Colon (tissue), 2 donors: ENCODE results near the gene GIT2.
"Not testable (repeated sequence)": the region's sequence is repeated elsewhere in the genome, so short reads cannot be mapped to it uniquely, and the experiment has no call there.

Source experiments
- FAIRE-seq: peaks from 2 replicates; lab custom pipeline; 2012; peaks lifted over from hg19 to GRCh38; lab: Jason Lieb, UNC
- donor health status: control.
- donor health status: control.

Gene GIT2

GRCh38 chr12:109920261-109920780 lies 75.8 kb downstream of the GIT2 start:
- FAIRE-seq, result no peak

- FAIRE-seq, result no peak
Measured at GRCh38 chr12:109919456-109919855, 76.7 kb downstream of the GIT2 start.

DNA sequence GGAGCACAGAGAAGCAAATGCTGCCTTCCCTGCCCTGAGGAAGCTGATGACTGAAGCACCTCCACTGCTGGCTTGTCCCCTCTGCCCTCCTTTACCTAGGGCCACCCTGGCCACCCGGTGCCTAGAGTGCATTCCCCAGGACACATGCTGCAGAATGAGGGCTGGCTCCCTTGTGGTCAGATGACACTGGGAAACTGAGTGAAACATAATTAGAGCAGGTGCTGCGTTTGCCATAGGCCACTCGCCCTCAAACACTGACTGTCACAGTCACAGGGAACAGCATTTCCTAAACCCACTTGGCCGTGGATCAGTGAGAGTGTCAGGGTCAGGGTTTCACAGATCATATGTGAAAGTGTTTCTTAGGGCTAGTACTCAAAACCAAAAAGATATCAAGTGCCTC lies 80.1 kb downstream of the GIT2 start:
- FAIRE-seq, result no peak

DNA sequence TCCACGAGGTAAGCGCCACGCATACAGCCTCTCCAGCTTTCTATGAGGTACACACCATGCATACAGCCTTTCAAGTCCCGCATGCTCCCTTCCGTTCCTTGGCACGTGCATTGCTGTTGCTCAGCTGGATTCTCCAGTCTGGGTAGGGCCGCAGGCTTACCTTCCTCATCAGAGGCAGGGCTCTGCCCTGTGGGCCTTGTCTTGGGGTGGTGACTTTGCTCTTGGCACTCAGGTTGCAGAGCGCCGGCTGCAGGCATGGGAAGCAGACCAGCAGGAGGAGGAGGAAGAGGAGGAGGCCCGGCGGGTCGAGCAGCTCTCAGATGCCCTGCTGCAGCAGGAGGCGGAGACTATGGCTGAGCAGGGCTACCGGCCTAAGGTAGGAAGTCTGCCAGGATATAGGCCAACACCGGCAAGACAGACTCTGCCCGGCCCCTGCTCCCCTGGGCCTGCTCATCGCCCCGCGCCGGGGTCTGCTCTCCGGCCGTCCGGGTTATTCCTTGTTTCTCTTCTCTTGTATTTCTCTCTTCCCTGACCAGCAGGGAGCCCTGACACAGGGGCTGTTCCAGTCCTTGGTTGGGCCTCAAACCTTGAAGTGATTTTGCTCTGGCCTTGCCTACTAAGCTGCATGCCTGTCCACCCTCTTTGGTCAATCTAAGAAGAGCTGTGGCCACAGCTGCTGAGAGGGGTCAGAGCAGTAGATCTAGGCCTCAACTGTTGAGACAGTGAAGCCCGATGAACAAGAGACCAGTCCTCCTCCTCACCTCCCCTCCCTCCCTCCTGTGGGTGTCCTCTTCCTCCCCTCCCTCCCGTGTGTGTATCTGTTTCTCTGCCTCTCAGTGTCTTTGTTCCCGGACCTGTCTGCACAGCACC lies 80.8 kb downstream of the GIT2 start:
- no peak for FAIRE-seq

DNA sequence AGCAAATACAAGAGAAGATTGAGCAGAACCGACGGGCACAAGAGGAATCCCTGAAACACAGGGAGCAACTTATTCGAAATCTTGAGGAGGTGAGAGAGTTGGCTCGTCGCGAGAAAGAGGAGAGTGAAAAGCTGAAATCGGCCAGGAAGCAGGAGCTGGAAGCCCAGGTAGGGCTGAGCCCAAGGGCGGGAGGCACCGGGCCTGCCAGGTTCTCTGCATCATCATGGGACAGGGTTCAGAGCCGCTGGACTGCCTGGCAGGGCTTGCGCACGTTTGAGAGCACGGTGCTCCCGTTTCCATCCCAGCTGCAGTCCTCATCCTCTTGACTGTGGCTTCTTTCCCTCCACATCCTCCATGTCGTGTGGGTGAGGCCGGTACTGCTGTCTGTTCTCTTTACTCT lies 81.7 kb downstream of the GIT2 start:
- FAIRE-seq, result no peak

DNA sequence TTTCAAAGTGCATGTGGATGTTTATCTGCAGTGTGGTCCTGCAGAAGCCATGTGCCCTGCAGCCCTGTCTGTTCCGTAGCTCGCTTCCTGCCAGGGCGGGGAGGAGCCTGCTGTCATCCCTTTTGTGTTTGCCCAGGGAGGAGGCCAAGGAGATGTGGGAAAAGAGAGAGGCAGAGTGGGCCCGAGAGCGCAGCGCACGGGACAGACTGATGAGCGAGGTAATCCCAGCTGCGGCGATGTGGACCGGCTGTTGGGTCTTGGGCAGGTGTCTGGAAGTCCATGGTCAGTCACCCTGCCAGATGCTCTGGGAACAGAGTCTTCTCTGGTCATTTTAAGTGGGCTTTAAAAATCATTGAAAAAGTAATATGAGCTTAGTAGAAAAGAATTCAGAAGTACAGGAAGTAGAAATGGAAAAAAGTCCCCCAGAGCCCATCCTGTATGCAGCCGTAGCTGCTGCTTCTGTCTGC lies 83.3 kb downstream of the GIT2 start:
- no peak for FAIRE-seq

GRCh38 chr12:109910969-109911348 lies 85.2 kb downstream of the GIT2 start:
- FAIRE-seq, result no peak

DNA sequence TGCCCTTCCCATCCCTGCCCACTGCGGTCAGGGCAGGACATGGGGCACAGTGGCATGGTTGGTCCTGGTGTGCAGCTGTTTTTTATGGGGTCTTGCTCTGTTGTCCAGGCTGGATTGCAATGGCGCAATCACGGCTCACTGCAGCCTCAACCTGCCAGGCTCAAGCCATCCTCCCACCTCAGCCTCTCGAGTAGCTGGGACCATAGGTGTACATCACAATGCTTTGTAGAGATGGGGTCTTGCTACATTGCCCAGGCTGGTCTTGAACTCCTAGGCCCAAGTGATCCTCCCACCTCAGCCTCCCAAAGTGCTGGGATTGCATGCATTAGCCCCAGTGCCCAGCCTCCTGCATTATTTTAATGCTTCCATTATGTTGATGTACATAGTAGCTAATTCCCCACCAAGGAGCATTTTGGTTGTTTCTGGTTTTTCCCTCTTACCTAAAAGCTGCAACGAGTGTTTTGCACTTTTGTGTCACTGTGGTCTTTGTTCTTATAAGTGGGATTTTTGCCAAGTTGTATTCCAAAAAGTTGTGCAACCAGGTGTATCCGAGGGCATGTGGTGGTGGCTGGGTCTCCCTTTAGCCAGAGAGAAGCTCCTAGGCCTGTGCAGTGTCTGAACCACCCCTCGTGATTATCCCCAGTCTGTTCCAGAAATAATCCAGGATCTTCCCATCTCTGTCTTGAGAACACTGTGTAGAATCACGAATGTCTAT lies 85.8 kb downstream of the GIT2 start:
- no peak for FAIRE-seq

DNA sequence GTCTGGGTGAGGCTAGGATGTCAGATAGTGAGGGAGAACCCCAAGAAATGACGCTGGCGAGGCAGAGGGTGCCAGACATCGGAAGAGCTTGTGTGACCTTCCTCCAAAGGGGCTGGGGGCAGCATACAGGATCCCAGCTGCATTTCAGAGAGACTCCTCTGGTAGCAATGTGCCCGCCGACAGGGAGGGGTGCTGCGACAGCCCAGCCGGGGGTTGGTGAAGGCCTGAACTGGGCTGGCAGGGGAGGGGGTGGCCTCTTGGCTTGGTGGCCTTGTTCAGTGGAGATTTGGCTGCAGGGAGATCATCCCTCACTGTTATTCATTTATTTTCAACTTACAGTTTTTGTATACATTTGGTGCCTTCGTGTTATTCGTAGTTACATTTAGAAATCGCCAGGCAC lies 90.9 kb downstream of the GIT2 start:
- no peak for FAIRE-seq

DNA sequence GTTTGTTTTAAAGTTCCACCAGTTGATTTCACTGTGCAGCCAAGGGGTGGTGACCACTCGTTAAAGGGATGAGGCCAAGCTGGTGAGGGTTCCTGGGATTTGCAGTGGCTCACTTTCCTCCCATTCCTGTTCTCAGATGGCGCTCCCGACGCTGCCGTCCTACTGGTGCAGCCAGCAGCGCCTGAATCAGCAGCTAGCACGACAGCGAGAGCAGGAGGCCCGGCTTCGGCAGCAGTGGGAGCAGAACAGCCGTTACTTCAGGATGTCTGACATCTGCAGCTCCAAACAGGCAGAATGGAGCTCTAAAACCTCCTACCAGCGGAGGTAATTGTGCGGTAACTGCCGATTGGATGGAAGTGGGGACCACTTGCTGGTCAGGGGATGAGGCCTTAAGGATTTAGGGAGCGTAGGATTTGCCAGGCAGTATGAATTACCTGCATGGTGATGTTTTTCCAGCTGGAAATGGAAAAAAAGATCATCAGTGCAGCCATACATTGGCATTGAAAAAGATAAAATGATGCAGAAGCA lies 93.2 kb downstream of the GIT2 start:
- FAIRE-seq, result no peak

DNA sequence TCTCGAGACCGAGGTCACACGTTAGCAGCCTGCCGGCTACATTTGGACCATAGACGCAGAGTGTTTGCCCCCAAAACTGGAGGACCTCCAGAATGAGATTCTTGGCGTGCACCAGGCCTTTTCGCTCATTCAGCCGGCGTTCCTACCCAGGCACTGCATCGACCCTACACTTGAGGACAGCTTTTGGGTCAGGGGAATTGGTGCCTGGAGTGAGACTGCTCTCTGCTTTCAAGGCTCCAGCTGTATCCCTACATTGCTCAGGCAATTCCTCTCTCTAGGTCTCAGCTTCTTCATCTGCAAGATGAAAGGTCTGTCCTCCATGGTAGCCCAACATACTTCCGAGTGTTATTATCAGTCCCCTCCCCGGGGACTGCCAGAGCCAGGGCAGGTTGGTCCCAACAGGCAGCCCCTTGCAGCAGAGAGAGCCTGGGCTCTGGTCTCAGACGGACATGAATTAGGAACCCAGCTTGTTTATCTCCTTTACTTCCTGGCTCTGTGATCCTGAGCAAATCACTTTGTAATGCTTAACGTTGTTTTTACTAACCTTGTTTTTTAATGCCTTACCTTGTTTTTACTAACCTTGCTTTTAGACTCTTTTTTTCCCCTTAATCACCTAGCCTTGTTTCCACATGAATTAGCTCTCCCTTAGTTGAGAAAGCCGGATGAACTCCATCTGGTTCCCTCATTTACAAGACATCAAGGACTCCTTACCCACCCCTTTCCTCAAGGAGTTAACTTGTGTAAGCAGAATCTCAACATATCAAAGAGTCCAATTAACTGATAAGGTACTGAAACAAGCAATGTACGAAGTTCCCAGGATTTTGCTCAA lies 95.2 kb downstream of the GIT2 start:
- FAIRE-seq, result no peak

GRCh38 chr12:109899783-109900751 lies 96.1 kb downstream of the GIT2 start, which contains the start of gene TCHP:
Gene TCHP, plus strand, starts transcription at chr12:109900274. Its CDS starts 2,753 bp downstream, at chr12:109903027.
- FAIRE-seq, result no peak

- not testable (repeated sequence) for FAIRE-seq
Measured at GRCh38 chr12:109899345-109899744, 96.8 kb downstream of the GIT2 start.

DNA sequence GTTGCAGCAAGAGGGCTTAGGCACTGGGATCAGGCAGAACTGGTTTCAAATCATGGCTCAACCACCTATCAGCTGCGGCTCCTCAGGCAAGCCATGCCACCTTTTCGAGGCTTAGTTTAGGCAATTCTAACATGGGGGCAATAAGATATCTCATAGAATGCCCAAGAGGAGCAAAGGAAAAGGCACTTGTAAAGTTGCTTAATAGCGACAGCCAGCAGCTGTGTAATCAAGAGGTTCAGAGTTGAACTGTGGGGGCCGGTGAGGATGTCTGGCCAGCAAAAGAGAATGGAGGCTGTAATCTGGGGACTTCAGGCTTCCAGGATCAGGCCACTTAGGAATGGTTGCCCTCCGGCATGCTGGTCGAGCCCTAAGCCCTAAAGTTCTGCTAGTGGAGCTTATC lies 99.1 kb downstream of the GIT2 start:
- FAIRE-seq, result no peak

DNA sequence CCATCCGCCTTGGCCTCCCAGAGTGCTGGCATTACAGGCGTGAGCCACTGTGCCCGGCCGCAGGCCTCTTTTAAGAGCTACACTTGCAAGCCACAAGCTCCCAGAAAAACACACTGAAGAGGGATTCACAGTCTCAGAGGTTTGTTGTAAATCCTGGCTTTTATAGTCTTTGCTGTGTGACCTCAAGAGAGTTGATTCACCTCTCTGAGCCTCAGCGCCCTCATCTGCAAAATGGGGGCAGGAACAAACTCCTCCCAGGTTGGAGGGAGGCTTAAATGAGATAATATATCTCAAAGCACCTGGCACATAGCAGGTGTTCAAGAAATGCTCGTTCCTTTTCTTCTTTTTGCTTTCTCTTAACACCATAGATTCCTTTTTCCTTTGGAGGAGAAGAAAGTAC lies 100.0 kb downstream of the GIT2 start:
- no peak for FAIRE-seq

GRCh38 chr12:109894939-109895338 lies 101.2 kb downstream of the GIT2 start:
- FAIRE-seq, result no peak

- no peak for FAIRE-seq
Measured at GRCh38 chr12:109893261-109893995, 102.7 kb downstream of the GIT2 start.

DNA sequence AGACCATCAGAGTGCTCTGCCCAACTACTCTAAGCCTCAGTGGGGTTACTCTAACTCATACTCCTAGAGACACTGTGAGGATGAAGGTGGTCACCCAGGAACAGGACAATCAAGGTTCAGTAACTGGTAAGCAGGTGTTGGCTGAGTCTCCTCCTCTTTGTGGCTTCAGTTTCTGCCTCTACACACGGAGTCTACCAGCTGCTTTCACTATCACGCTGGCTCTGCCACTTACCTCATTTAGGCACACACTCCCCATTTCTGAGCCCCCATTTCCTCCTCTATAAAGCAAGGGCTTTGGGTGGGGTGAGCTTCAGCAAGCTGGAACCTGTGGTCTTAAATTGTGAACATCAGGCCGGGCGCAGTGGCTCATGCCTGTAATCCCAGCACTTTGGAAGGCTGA lies 103.4 kb downstream of the GIT2 start:
- no peak for FAIRE-seq

DNA sequence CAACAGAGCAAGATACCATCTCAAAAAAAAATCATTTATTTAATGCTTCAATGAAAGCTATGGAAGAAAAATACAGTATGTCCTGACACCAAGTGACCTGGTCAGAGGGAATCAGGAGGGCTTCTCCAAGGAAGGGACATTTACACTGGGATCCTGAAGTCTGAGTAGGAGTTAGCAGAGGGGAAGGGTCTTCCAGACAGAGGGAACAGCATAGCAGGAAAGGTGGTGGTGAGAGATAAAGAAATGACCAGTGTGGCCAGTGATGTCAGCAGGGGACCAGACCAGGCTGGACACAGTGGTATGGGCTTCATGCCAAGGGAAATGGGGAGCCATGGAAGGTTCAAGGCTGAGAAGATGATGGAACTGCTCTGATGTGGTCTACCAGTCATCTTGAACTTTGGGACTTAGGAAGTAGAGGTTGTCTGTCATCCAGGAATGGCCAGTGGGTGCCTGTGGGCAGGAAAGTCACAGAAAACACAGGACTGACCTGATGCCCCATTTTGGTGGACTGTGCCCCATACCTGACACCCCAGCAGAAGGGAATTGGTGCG lies 103.9 kb downstream of the GIT2 start:
- FAIRE-seq, result no peak

DNA sequence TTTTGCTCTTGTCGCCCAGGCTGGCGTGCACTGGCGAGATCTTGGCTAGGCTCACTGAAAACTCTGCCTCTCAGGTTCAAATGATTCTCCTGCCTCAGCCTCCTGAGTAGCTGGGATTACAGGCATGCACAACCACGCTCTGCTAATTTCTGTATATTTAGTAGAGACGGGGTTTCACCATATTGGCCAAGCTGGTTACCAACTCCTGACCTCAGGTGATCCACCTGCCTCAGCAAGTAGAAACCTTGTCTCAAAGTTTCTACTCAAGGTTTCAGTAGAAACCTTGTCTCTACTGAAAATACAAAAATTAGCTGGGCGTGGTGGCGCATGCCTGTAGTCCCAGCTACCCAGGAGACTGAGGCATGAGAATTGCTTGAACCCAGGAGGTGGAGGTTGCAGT lies 104.4 kb downstream of the GIT2 start:
- FAIRE-seq, result not testable (repeated sequence)
